ENCODE measurements around the gene PPM1F. TPM values are rescaled to one million over a fixed set of nuclear protein-coding genes. Genes with fewer than 3 reads are reported as not detected.
"Not testable (repeated sequence)": the region's sequence is repeated elsewhere in the genome, so short reads cannot be mapped to it uniquely, and the experiment has no call there.

The PPM1F gene
- total RNA-seq, 5 donors from 2014 or later (not counting 1 experiment from before 2014, with no cell fraction given), result 18.7 to 29.9 (median 24.4) TPM

- Mint-ChIP-seq H3K36me3 (no peaks in the 10 kb centered on the region), H3K27ac (no peak overlapping the region), H3K9me3 (no peaks in the 10 kb centered on the region), H3K4me1 (no peaks in the 10 kb centered on the region), H3K27me3 (no peaks in the 10 kb centered on the region), H3K4me3 (no peak overlapping the region)
- POLR2A ChIA-PET, result no interaction called here
- H3K36me3 ChIP-seq (ENCODE audit: control insufficient read depth in 2 of 2, extremely low read depth in 1 of 2, insufficient read depth in 1 of 2, low read length in 1 of 2), result no peaks in the 10 kb centered on the region
- H3K9me3 ChIP-seq, result no peaks in the 10 kb centered on the region
- CTCF ChIA-PET, result no interaction called here
- no peaks in the 10 kb centered on the region for H3K4me1 ChIP-seq (ENCODE audit: control insufficient read depth in 1 of 2, extremely low read depth in 1 of 2, insufficient read depth in 2 of 2, low read length in 2 of 2)
- H3K4me3 ChIP-seq (ENCODE audit: control insufficient read depth in 1 of 2, extremely low read depth in 1 of 2, low read length in 1 of 2), result no peak overlapping the region
- H3K27me3 ChIP-seq (replicated peaks in 1 of 2; ENCODE audit: control insufficient read depth in 2 of 2, extremely low read depth in 1 of 2, insufficient read depth in 2 of 2, low read length in 1 of 2), result peaks cover 0 to 7% of the 10 kb centered on the region in 2 experiments
- H3K27ac ChIP-seq (ENCODE audit: low read length), result no peak overlapping the region
- 81% methylated on average over 2 of the region's 10 CpGs for WGBS (ENCODE audit: insufficient coverage)
- no peak for ATAC-seq (replicated peaks in 1 of 4)
- DNase-seq, result no peak
Observed at GRCh38 chr22:21881841-21882753, 70.6 kb downstream of the PPM1F start.

GRCh38 chr22:21876486-21877176 is 76.0 kb downstream of the PPM1F start:
- ChIA-PET CTCF (no interaction called here), POLR2A (no interaction called here)
- H3K27me3 ChIP-seq (replicated peaks in 1 of 2; ENCODE audit: control insufficient read depth in 2 of 2, extremely low read depth in 1 of 2, insufficient read depth in 2 of 2, low read length in 1 of 2), result peaks cover 0 to 5% of the 10 kb centered on the region in 2 experiments
- no peak overlapping the region for H3K4me3 ChIP-seq (ENCODE audit: control insufficient read depth in 1 of 2, extremely low read depth in 1 of 2, low read length in 1 of 2)
- ATAC-seq (replicated peaks in 1 of 4), result peak in 2 of 4 experiments; percentile 40 to 47
- no peaks in the 10 kb centered on the region for H3K9me3 ChIP-seq
- H3K36me3 Mint-ChIP-seq, result no peaks in the 10 kb centered on the region
- H3K4me1 ChIP-seq (ENCODE audit: control insufficient read depth in 1 of 2, extremely low read depth in 1 of 2, insufficient read depth in 2 of 2, low read length in 2 of 2), result peaks cover 3 to 6% of the 10 kb centered on the region in 2 experiments
- H3K4me1 Mint-ChIP-seq, result peaks cover 7 to 16% (median 8%) of the 10 kb centered on the region in 3 donors
- no peaks in the 10 kb centered on the region for H3K36me3 ChIP-seq (ENCODE audit: control insufficient read depth in 2 of 2, extremely low read depth in 1 of 2, insufficient read depth in 1 of 2, low read length in 1 of 2)
- H3K9me3 Mint-ChIP-seq, result no peaks in the 10 kb centered on the region
- peak overlapping the region in 1 of 3 donors; percentile 0 for H3K4me3 Mint-ChIP-seq
- WGBS (ENCODE audit: insufficient coverage), result no CpG with 5 or more reads among the region's 4 CpGs
- peak overlapping the region; percentile 32 for H3K27ac ChIP-seq (ENCODE audit: low read length)
- DNase-seq, result no peak
- peak overlapping the region; percentile 62 to 74 for H3K27ac Mint-ChIP-seq
- no peaks in the 10 kb centered on the region for H3K27me3 Mint-ChIP-seq

- peaks cover 7 to 17% (median 8%) of the 10 kb centered on the region in 3 donors for H3K4me1 Mint-ChIP-seq
- POLR2A ChIA-PET, result interaction anchor here in 1 of 2 donors (0.7 kb wide), 1 partner anchor 113 kb away, joined by 7 read pairs; no protein-coding TSS in a partner anchor
- CTCF ChIA-PET, result not testable (repeated sequence)
Observed at GRCh38 chr22:21874953-21875352, 77.7 kb downstream of the PPM1F start.

GRCh38 chr22:21873619-21874018 is 79.0 kb downstream of the PPM1F start:
- WGBS (ENCODE audit: insufficient coverage), result 76% methylated on average over 3 of the region's 7 CpGs
- Mint-ChIP-seq H3K4me3 (no peak overlapping the region), H3K36me3 (no peaks in the 10 kb centered on the region), H3K27me3 (no peaks in the 10 kb centered on the region), H3K27ac (no peak overlapping the region), H3K9me3 (no peaks in the 10 kb centered on the region), H3K4me1 (peaks cover 12 to 23% (median 12%) of the 10 kb centered on the region in 3 donors)
- Histone ChIP-seq H3K9me3 (no peaks in the 10 kb centered on the region), H3K4me1 (ENCODE audit: control insufficient read depth in 1 of 2, extremely low read depth in 1 of 2, insufficient read depth in 2 of 2, low read length in 2 of 2) (peaks cover 3 to 10% of the 10 kb centered on the region in 2 experiments), H3K36me3 (ENCODE audit: control insufficient read depth in 2 of 2, extremely low read depth in 1 of 2, insufficient read depth in 1 of 2, low read length in 1 of 2) (no peaks in the 10 kb centered on the region), H3K27me3 (replicated peaks in 1 of 2; ENCODE audit: control insufficient read depth in 2 of 2, extremely low read depth in 1 of 2, insufficient read depth in 2 of 2, low read length in 1 of 2) (no peaks in the 10 kb centered on the region), H3K4me3 (ENCODE audit: control insufficient read depth in 1 of 2, extremely low read depth in 1 of 2, low read length in 1 of 2) (no peak overlapping the region), H3K27ac (ENCODE audit: low read length) (no peak overlapping the region)
- ChIA-PET CTCF (interaction anchor here in 1 of 2 donors (0.7 kb wide), 1 partner anchor 96 kb away, joined by 3 read pairs; no protein-coding TSS in a partner anchor), POLR2A (no interaction called here)
- no peak for ATAC-seq (replicated peaks in 1 of 4)
- no peak for DNase-seq

More at GRCh38 chr22:21874953-21875352, 77.7 kb downstream of the PPM1F start:
- H3K27ac Mint-ChIP-seq; H3K9me3 Mint-ChIP-seq; H3K27me3 ChIP-seq (replicated peaks in 1 of 2; ENCODE audit: control insufficient read depth in 2 of 2, extremely low read depth in 1 of 2, insufficient read depth in 2 of 2, low read length in 1 of 2); H3K36me3 Mint-ChIP-seq; H3K27ac ChIP-seq (ENCODE audit: low read length); H3K4me3 ChIP-seq (ENCODE audit: control insufficient read depth in 1 of 2, extremely low read depth in 1 of 2, low read length in 1 of 2); H3K9me3 ChIP-seq; H3K4me3 Mint-ChIP-seq; H3K4me1 ChIP-seq (ENCODE audit: control insufficient read depth in 1 of 2, extremely low read depth in 1 of 2, insufficient read depth in 2 of 2, low read length in 2 of 2); DNase-seq; ATAC-seq (replicated peaks in 1 of 4); H3K27me3 Mint-ChIP-seq; H3K36me3 ChIP-seq (ENCODE audit: control insufficient read depth in 2 of 2, extremely low read depth in 1 of 2, insufficient read depth in 1 of 2, low read length in 1 of 2): not testable (repeated sequence)
- 83% methylated on average over 1 of the region's 4 CpGs for WGBS (ENCODE audit: insufficient coverage)

- H3K9me3 ChIP-seq; ATAC-seq (replicated peaks in 1 of 4); H3K27me3 ChIP-seq (replicated peaks in 1 of 2; ENCODE audit: control insufficient read depth in 2 of 2, extremely low read depth in 1 of 2, insufficient read depth in 2 of 2, low read length in 1 of 2); DNase-seq; H3K4me3 ChIP-seq (ENCODE audit: control insufficient read depth in 1 of 2, extremely low read depth in 1 of 2, low read length in 1 of 2); H3K4me3 Mint-ChIP-seq; H3K27me3 Mint-ChIP-seq; H3K9me3 Mint-ChIP-seq; H3K36me3 Mint-ChIP-seq; POLR2A ChIA-PET; CTCF ChIA-PET; H3K27ac Mint-ChIP-seq; H3K36me3 ChIP-seq (ENCODE audit: control insufficient read depth in 2 of 2, extremely low read depth in 1 of 2, insufficient read depth in 1 of 2, low read length in 1 of 2); H3K27ac ChIP-seq (ENCODE audit: low read length): not testable (repeated sequence)
- peaks cover 3 to 19% of the 10 kb centered on the region in 2 experiments for H3K4me1 ChIP-seq (ENCODE audit: control insufficient read depth in 1 of 2, extremely low read depth in 1 of 2, insufficient read depth in 2 of 2, low read length in 2 of 2)
- H3K4me1 Mint-ChIP-seq, result peaks cover 20 to 32% (median 21%) of the 10 kb centered on the region in 3 donors
- no CpG with 5 or more reads among the region's 4 CpGs for WGBS (ENCODE audit: insufficient coverage)
Observed at GRCh38 chr22:21872741-21873140, 79.9 kb downstream of the PPM1F start.

Data from T-cell (primary cell).